DOHH2 (cell line): ENCODE measurements around the gene HOMER3.

Source experiments
- CTCF ChIP-seq: fragments of 200-600 bp; sonication (generic); IDR thresholded peaks from one replicate; pipeline ENCODE4 v1.5.1; 2014; ENCODE audit warnings: antibody characterized with exemption, mild to moderate bottlenecking, low read depth, low read length; ENCODE audit not compliant: poor library complexity, severe bottlenecking
- EZH2phosphoT487 ChIP-seq: fragments of 200-600 bp; sonication (generic); IDR thresholded peaks from 2 replicates; pipeline ENCODE4 v1.6.1; 2017; ENCODE audit warnings: borderline replicate concordance, mild to moderate bottlenecking, antibody characterized with exemption, low read length, moderate library complexity, mixed read lengths

DNA sequence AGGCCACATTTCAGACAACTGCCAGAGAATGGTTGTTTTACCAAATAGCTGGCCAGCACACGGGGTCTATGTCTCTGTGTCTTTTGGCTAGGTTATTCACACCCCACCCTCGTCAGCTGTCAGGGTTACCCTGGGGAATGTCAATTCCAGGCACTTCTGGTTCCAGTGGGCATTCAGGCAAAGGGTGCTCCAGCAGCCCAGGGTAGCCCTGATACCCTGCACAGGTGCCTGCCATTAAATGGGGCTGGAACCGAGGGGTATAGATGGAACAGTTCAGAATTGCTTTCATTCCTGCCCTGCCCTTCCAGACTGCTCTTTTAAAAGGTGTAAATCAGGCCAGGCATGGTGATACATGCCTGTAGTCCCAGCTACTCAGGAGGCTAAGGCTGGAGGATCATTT lies 43.2 kb upstream of the HOMER3 start:
- TF ChIP-seq CTCF, result no peak
- TF ChIP-seq EZH2phosphoT487, result no peak
